Esophagus squamous epithelium (tissue), 5 donors: ENCODE data around the gene TMEM165. TPM values are rescaled to one million over a fixed set of nuclear protein-coding genes. Genes with fewer than 3 reads are reported as not detected.

ENCODE experiments used
- DNase-seq: peaks from one replicate; lab custom pipeline; 2025; lab: John Stamatoyannopoulos, UW
- H3K27ac ChIP-seq, 4 donors: fragments of 200-600 bp; sonication (generic); one replicate each; pipeline ENCODE4 v1.5.1; 2016 to 2019; ENCODE audit warnings: mild to moderate bottlenecking in 1 of 4
- H3K27me3 ChIP-seq, 4 donors: fragments of 200-600 bp; sonication (generic); 1 replicate in 3 of 4; 2 replicates in 1 of 4; pipeline versions ENCODE4 v1.5.1 to v1.6.0; 2017 to 2021; ENCODE audit warnings: antibody characterized with exemption in 1 of 4
- H3K36me3 ChIP-seq, 3 donors: fragments of 200-600 bp; sonication (generic); one replicate each; pipeline ENCODE4 v1.5.1; 2016 to 2019
- H3K4me1 ChIP-seq, 3 donors: fragments of 200-600 bp; sonication (generic); one replicate each; pipeline ENCODE4 v1.5.1; 2017 to 2019
- H3K4me3 ChIP-seq, 4 donors: fragments of 200-600 bp; sonication (generic); 1 replicate in 3 of 4; 2 replicates in 1 of 4; pipeline ENCODE4 v1.5.1; 2016 to 2019; ENCODE audit warnings: mild to moderate bottlenecking in 2 of 4, moderate library complexity in 1 of 4
- H3K9me3 ChIP-seq, 3 donors: fragments of 200-600 bp; sonication (generic); one replicate each; pipeline ENCODE4 v1.5.1; 2016 to 2019
- CTCF ChIP-seq, 6 experiments: fragments of 450-650 bp in 4 of 6; fragments of 200-600 bp in 2 of 6; sonication (generic) in 2 of 6; IDR thresholded peaks; one replicate each; pipeline ENCODE4 v1.5.1; 2016 to 2019; ENCODE audit warnings: antibody characterized with exemption in 6 of 6, mild to moderate bottlenecking in 4 of 6, moderate library complexity in 4 of 6
- POLR2A ChIP-seq, 4 donors: fragments of 450-650 bp; IDR thresholded peaks; one replicate each; pipeline ENCODE4 v1.6.1; 2017; ENCODE audit warnings: antibody characterized with exemption in 4 of 4, mild to moderate bottlenecking in 4 of 4, moderate library complexity in 3 of 4
- WGBS, 2 donors: methylation state at CpG; one replicate each; pipeline ENCODE4 v1.1.5; 2018; 5-methylcytosine and 5-hydroxymethylcytosine counted together
- intact Hi-C: fragments of 100-400 bp; cut with DNase I; formaldehyde crosslinking; loops from one replicate; pipeline ENCODE4 v1.15.0; 2022
- total RNA-seq, 4 donors: library from RNA; depleted of rRNA; stranded (reverse); fragments of >200 nt; gene quantifications; one replicate each; pipeline ENCODE4 v1.1.0, GENCODE V29; 2016
- donor health status: DM: yes; HTN: yes; CAD: no.

The TMEM165 gene
- total RNA-seq, 4 donors from 2014 or later: 136 to 276 (median 179) TPM

DNA sequence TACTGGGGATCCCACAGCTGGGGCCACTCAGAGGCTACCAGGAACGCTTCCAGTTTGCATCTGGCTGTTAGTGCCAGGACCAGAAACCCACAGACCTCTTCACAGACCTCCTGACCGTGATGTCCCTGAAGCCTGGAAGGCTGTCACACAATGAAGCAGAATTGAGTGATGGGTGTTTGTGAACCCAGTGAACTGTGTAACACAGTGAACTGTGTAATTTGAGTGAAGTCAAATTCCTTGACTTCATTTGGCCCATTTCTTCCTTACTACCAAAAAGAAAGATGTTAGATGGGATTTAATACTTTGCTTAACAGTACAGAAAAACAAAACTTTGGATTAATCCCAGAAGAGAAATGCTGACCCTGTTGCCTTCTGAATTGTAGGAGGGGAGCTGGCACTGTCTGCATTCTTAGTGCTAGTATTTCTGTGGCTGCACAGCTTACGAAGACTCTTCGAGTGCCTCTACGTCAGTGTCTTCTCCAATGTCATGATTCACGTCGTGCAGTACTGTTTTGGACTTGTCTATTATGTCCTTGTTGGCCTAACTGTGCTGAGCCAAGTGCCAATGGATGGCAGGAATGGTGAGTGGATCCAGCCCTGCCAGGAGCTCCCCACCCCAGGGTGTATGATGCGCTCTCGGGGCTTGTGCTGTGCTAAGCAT is 31.9 kb upstream of the TMEM165 start:
- peak overlapping the region in 3 of 4 donors; percentile 6 to 60 (median 40) for H3K27ac ChIP-seq
- intact Hi-C loops: no loop called here

GRCh38 chr4:55364691-55365344 is 30.9 kb upstream of the TMEM165 start:
- H3K4me3 ChIP-seq: no peak overlapping the region
- no peaks in the 10 kb centered on the region for H3K9me3 ChIP-seq
- WGBS, 2 donors: 88 to 96% methylated on average over 9 of the region's 9 CpGs
- DNase-seq: no peak
- no peaks in the 10 kb centered on the region for H3K27me3 ChIP-seq
- H3K4me1 ChIP-seq: peaks cover 9 to 34% (median 10%) of the 10 kb centered on the region in 3 donors
- H3K27ac ChIP-seq: peak overlapping the region in 1 of 4 donors; percentile 40
- intact Hi-C loops: no loop called here
- peaks cover 0 to 30% (median 0%) of the 10 kb centered on the region in 3 donors for H3K36me3 ChIP-seq
- TF ChIP-seq CTCF (IDR thresholded peaks at IDR 0.05) (no peak), POLR2A (IDR thresholded peaks at IDR 0.05) (no peak)

More for the DNA sequence above, 31.9 kb upstream of the TMEM165 start:
- no peak for DNase-seq
- no peaks in the 10 kb centered on the region for H3K9me3 ChIP-seq
- H3K36me3 ChIP-seq: peaks cover 0 to 20% (median 0%) of the 10 kb centered on the region in 3 donors
- peaks cover 18 to 44% (median 20%) of the 10 kb centered on the region in 3 donors for H3K4me1 ChIP-seq
- TF ChIP-seq POLR2A (IDR thresholded peaks at IDR 0.05): no peak
- TF ChIP-seq CTCF (IDR thresholded peaks at IDR 0.05): no peak
- WGBS, 2 donors: 58 to 82% methylated on average over 6 to 9 of the region's 9 CpGs
- H3K4me3 ChIP-seq: no peak overlapping the region
- H3K27me3 ChIP-seq: no peaks in the 10 kb centered on the region

GRCh38 chr4:55365345-55365728 is 30.4 kb upstream of the TMEM165 start:
- DNase-seq: no peak
- Histone ChIP-seq H3K36me3 (peaks cover 0 to 32% (median 0%) of the 10 kb centered on the region in 3 donors), H3K9me3 (no peaks in the 10 kb centered on the region), H3K4me1 (peaks cover 6 to 28% (median 9%) of the 10 kb centered on the region in 3 donors), H3K4me3 (no peak overlapping the region), H3K27ac (no peak overlapping the region), H3K27me3 (no peaks in the 10 kb centered on the region)
- no peak for TF ChIP-seq CTCF (IDR thresholded peaks at IDR 0.05)
- TF ChIP-seq POLR2A (IDR thresholded peaks at IDR 0.05): no peak
- intact Hi-C loops: no loop called here
- 87 to 92% methylated on average over 7 of the region's 7 CpGs for WGBS, 2 donors

DNA sequence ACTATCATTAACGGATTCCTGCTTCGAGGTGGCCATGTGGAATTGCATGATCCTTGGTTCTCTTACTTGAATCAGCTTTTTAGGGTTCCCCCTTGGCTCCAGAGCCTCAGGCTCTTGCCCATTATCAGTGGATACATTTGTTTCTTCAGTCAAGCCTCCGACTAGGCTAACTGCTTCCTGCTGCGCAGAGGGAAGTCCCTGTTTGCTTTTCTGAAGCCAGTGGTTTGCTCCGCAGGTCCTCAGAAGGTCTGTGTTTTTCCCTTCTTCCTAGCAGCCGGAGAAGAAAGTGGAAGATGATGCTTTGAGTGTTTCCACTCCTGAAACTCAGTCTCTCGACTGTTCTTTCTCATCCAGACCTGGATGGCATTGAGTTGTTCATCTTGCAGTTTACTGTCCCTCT is 29.1 kb upstream of the TMEM165 start:
- intact Hi-C loops: no loop called here
- H3K4me1 ChIP-seq: peaks cover 0 to 16% (median 5%) of the 10 kb centered on the region in 3 donors
- no peaks in the 10 kb centered on the region for H3K9me3 ChIP-seq
- H3K27me3 ChIP-seq: no peaks in the 10 kb centered on the region
- no peak for DNase-seq
- no peak overlapping the region for H3K4me3 ChIP-seq
- WGBS, 2 donors: 85 to 89% methylated on average over 6 to 7 of the region's 7 CpGs
- H3K27ac ChIP-seq: no peak overlapping the region
- peaks cover 0 to 44% (median 0%) of the 10 kb centered on the region in 3 donors for H3K36me3 ChIP-seq
- no peak for TF ChIP-seq CTCF (IDR thresholded peaks at IDR 0.05)
- no peak for TF ChIP-seq POLR2A (IDR thresholded peaks at IDR 0.05)

DNA sequence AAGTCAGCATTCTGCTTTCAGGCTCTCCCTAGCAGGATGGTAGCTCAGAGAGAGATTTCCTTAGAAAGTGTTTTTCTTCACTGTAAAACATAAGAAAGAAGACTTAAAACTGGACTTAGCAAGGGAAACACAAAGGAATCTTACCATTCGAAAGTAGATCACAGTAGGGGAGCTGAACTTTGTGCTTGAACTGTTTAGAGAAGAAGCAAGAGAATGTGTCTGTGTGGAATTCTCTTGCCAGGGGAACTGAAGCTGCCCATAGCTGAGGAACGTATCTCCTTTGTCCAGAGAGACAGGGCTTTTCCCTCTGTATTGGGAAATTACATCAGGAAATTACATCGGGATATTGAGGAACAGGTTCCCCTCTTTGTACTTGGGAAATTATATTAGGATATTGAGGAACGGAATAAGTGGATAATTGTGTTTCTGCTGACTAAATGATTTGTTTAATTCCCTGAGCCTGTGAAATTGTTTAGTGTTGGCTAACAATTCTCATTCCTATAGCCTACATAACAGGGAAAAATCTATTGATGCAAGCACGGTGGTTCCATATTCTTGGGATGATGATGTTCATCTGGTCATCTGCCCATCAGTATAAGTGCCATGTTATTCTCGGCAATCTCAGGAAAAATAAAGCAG is 28.6 kb upstream of the TMEM165 start:
- peaks cover 0 to 14% (median 5%) of the 10 kb centered on the region in 3 donors for H3K4me1 ChIP-seq
- no peaks in the 10 kb centered on the region for H3K9me3 ChIP-seq
- H3K4me3 ChIP-seq: no peak overlapping the region
- no peaks in the 10 kb centered on the region for H3K27me3 ChIP-seq
- intact Hi-C loops: no loop called here
- peaks cover 0 to 46% (median 0%) of the 10 kb centered on the region in 3 donors for H3K36me3 ChIP-seq
- no peak for DNase-seq
- TF ChIP-seq CTCF (IDR thresholded peaks at IDR 0.05) (no peak), POLR2A (IDR thresholded peaks at IDR 0.05) (no peak)
- WGBS, 2 donors: 77 to 78% methylated on average over 6 of the region's 6 CpGs
- no peak overlapping the region for H3K27ac ChIP-seq
